ENCODE results near the gene MIPOL1. TPM values are rescaled to one million over a fixed set of nuclear protein-coding genes. Genes with fewer than 3 reads are reported as not detected.

MIPOL1 gene
- total and polyA plus RNA-seq, 2 of the 13 experiments (the other 11 are each of a cell fraction or from before 2014, with no cell fraction given): 8.6 to 34.2 TPM

GRCh38 chr14:37587881-37588666 lies 390.3 kb downstream of the MIPOL1 start (continued):
- peak; percentile 69; the same call in 1 of the 2 replicates for TF ChIP-seq ZNF318 (CRISPR knock-in tag; IDR thresholded peaks at IDR 0.05)
- TF ChIP-seq MXD1 (CRISPR knock-in tag; IDR thresholded peaks at IDR 0.05): peak; percentile 84; the same call in 1 of the 2 replicates
- TF ChIP-seq SP140L (CRISPR knock-in tag; IDR thresholded peaks at IDR 0.05; ENCODE audit: borderline replicate concordance): no peak; the same call in 1 of the 2 replicates
- TF ChIP-seq CENPX (CRISPR knock-in tag; IDR thresholded peaks at IDR 0.05): no peak
- TF ChIP-seq ZNF142 (CRISPR knock-in tag; IDR thresholded peaks at IDR 0.05): peak; percentile 89
- no peak for TF ChIP-seq ZNF670 (CRISPR knock-in tag; IDR thresholded peaks at IDR 0.05; ENCODE audit: borderline replicate concordance)
- TF ChIP-seq GPBP1L1 (CRISPR knock-in tag; IDR thresholded peaks at IDR 0.05): no peak
- no peak for TF ChIP-seq HMGA1 (CRISPR knock-in tag; conservative IDR thresholded peaks at IDR 0.05)
- TF ChIP-seq MED13 (CRISPR knock-in tag; IDR thresholded peaks at IDR 0.05): peak; percentile 33; the same call in 1 of the 2 replicates
- TF ChIP-seq ATRX (CRISPR knock-in tag; IDR thresholded peaks at IDR 0.05; ENCODE audit: borderline replicate concordance): no peak
- TF ChIP-seq ZFP36 (IDR thresholded peaks at IDR 0.05; ENCODE audit: borderline replicate concordance, low read depth, low read length, partially characterized antibody): no peak
